K562 (cell line): ENCODE data around the gene SLC39A5. TPM values are rescaled to one million over a fixed set of nuclear protein-coding genes. Genes with fewer than 3 reads are reported as not detected.
A peak's percentile ranks its signal among the peaks of the same experiment; 100 is the strongest.

ENCODE experiments used
- ATAC-seq: fragments of 200-7000 bp; cut with Tn5 transposase; 3 replicates; pipeline ENCODE4 v1.9.1; 2020; ENCODE audit warnings: moderate library complexity
- BruUV-seq: library from RNA; stranded (reverse); fragments of 400-500 nt; replicated peaks from 2 replicates; lab custom pipeline; 2021; lab: Mats Ljungman, UMichigan
- CTCF ChIA-PET: fragments of 300-600 bp; formaldehyde crosslinking; extraction: SDS; loops from one replicate; lab custom pipeline; 2021; ENCODE audit warnings: low intra/inter-chr PET ratio; lab: Yijun Ruan, JAX
- POLR2A ChIA-PET: fragments of 300-600, 350-650 bp; sonication (Branson Sonifier 250); formaldehyde crosslinking; extraction: SDS; loops from one replicate; lab custom pipeline; 2021; ENCODE audit warnings: antibody characterized with exemption, inconsistent platforms; lab: Yijun Ruan, JAX
- DNase-seq, 4 experiments: peaks; one replicate each; pipeline versions ENCODE4 v3.0.0 to v3.0.0-alpha.2; 2011 to 2018; ENCODE audit warnings: low spot score in 3 of 4, mixed read lengths in 3 of 4; ENCODE audit errors: extremely low read depth in 1 of 4
- FAIRE-seq: peaks from 2 replicates; lab custom pipeline; 2011; peaks lifted over from hg19 to GRCh38; lab: Jason Lieb, UNC
- H2AFZ ChIP-seq: 2 replicates; pipeline ENCODE4 v1.6.0; 2011; ENCODE audit warnings: low read depth, low read length, control low read depth, inconsistent platforms
- H3K27ac ChIP-seq: fragments of 200-600 bp; 3 replicates; pipeline ENCODE4 v1.8.0; 2011; ENCODE audit warnings: low read depth, mild to moderate bottlenecking, control low read depth, inconsistent platforms, low read length, moderate library complexity, mixed read lengths; ENCODE audit errors: extremely low read depth
- H3K27me3 ChIP-seq, 2 experiments: fragments of 300-600 bp in 1 of 2; 2 replicates in 1 of 2; 3 replicates in 1 of 2; pipeline versions ENCODE4 v1.6.0 to v1.8.0; 2011; ENCODE audit warnings: inconsistent platforms in 2 of 2, low read length in 2 of 2, mild to moderate bottlenecking in 1 of 2, mixed read lengths in 1 of 2, moderate library complexity in 1 of 2; ENCODE audit not compliant: control insufficient read depth in 2 of 2, insufficient read depth in 2 of 2
- H3K36me3 ChIP-seq: fragments of 300-600 bp; 3 replicates; pipeline ENCODE4 v1.8.0; 2011; ENCODE audit warnings: mild to moderate bottlenecking, low read length, inconsistent platforms; ENCODE audit not compliant: control insufficient read depth, insufficient read depth
- H3K4me1 ChIP-seq, 2 experiments: fragments of 200-600 bp in 1 of 2; replicated peaks in 1 of 2; 2 replicates in 1 of 2; 3 replicates in 1 of 2; pipeline versions ENCODE4 v1.5.1 to v1.8.0; 2011; ENCODE audit warnings: inconsistent platforms in 2 of 2, low read length in 2 of 2, mild to moderate bottlenecking in 1 of 2, mixed read lengths in 1 of 2, moderate library complexity in 1 of 2; ENCODE audit not compliant: control insufficient read depth in 2 of 2, insufficient read depth in 2 of 2
- H3K4me2 ChIP-seq: 2 replicates; pipeline ENCODE4 v1.6.1; 2011; ENCODE audit warnings: low read length, control low read depth, inconsistent platforms, mixed read lengths; ENCODE audit not compliant: insufficient read depth
- H3K4me3 ChIP-seq: fragments of 200-600 bp; sonication (generic), shearing (Covaris generic); 2 replicates; pipeline ENCODE4 v1.5.1; 2016; ENCODE audit warnings: control low read depth, inconsistent platforms
- H3K79me2 ChIP-seq: fragments of 200-600 bp; 3 replicates; pipeline ENCODE4 v1.8.0; 2011; ENCODE audit warnings: low read length, inconsistent platforms; ENCODE audit not compliant: control insufficient read depth, insufficient read depth
- H3K9ac ChIP-seq, 2 experiments: 2 replicates each; pipeline versions ENCODE4 v1.6.0 to v1.6.1; 2011; ENCODE audit warnings: low read depth in 2 of 2, low read length in 2 of 2, control low read depth in 1 of 2, inconsistent platforms in 1 of 2, mild to moderate bottlenecking in 1 of 2, mixed read lengths in 1 of 2; ENCODE audit not compliant: insufficient read depth in 1 of 2
- H3K9me1 ChIP-seq: one replicate; pipeline ENCODE4 v1.6.0; 2011; ENCODE audit warnings: inconsistent platforms, mild to moderate bottlenecking, low read length, moderate library complexity; ENCODE audit not compliant: control insufficient read depth, insufficient read depth
- H3K9me3 ChIP-seq: replicated peaks from 2 replicates; pipeline ENCODE4 v1.5.1; 2011; ENCODE audit warnings: low read depth, low read length, inconsistent platforms; ENCODE audit not compliant: control insufficient read depth, insufficient read depth
- H4K20me1 ChIP-seq: replicated peaks from 2 replicates; pipeline ENCODE4 v1.6.1; 2011; ENCODE audit warnings: low read length, inconsistent platforms, mixed read lengths; ENCODE audit not compliant: control insufficient read depth, insufficient read depth
- ADNP ChIP-seq: fragments of 200-800 bp; sonication (Bioruptor generic); IDR thresholded peaks from 2 replicates; pipeline ENCODE4 v1.6.1; 2016; ENCODE audit warnings: missing genetic modification characterization, missing compliant biosample characterization
- ARHGAP35 ChIP-seq: fragments of 450-650 bp; IDR thresholded peaks from 2 replicates; pipeline ENCODE4 v1.6.1; 2018; ENCODE audit not compliant: partially characterized antibody
- BRD9 ChIP-seq: fragments of 450-650 bp; IDR thresholded peaks from 2 replicates; pipeline ENCODE4 v1.6.1; 2018; ENCODE audit warnings: low read depth; ENCODE audit not compliant: partially characterized antibody
- ESRRA ChIP-seq: fragments of 450-650 bp; IDR thresholded peaks from 2 replicates; pipeline ENCODE4 v1.6.1; 2014; ENCODE audit warnings: low read depth, mild to moderate bottlenecking, moderate library complexity, borderline replicate concordance
- KDM1A ChIP-seq, 2 experiments: fragments of 450-650 bp; IDR thresholded peaks; 2 replicates each; pipeline ENCODE4 v1.6.1; 2016; ENCODE audit warnings: mild to moderate bottlenecking in 2 of 2
- NFE2 ChIP-seq: IDR thresholded peaks from 2 replicates; pipeline ENCODE4 v1.6.1; 2014; ENCODE audit warnings: antibody characterized with exemption, low read depth
- PHTF2 ChIP-seq: fragments of 250-450 bp; sonication (Bioruptor Pico); IDR thresholded peaks from 2 replicates; pipeline ENCODE4 v1.5.0; 2021; ENCODE audit warnings: mild to moderate bottlenecking
- PML ChIP-seq: IDR thresholded peaks from 2 replicates; pipeline ENCODE4 v1.6.1; 2012; ENCODE audit warnings: low read length, inconsistent platforms
- SMARCA4 ChIP-seq: fragments of 450-650 bp; IDR thresholded peaks from 2 replicates; pipeline ENCODE4 v1.6.1; 2016
- SMARCA5 ChIP-seq: fragments of 450-650 bp; IDR thresholded peaks from 2 replicates; pipeline ENCODE4 v1.6.1; 2016
- TRIM28 ChIP-seq: fragments of 450-650 bp; IDR thresholded peaks from 2 replicates; pipeline ENCODE4 v1.6.1; 2017
- ZFPM2 ChIP-seq: fragments of 250-450 bp; sonication (Bioruptor Pico); IDR thresholded peaks from 2 replicates; pipeline ENCODE4 v1.5.1; 2022; ENCODE audit warnings: mild to moderate bottlenecking
- ZKSCAN1 ChIP-seq: fragments of 150-350 bp; IDR thresholded peaks from 2 replicates; pipeline ENCODE4 v1.6.1; 2016; ENCODE audit warnings: low read depth, low read length
- ZNF121 ChIP-seq: sonication (generic); formaldehyde crosslinking; conservative IDR thresholded peaks from 2 replicates; pipeline ENCODE4 v1.8.0; 2022; ENCODE audit warnings: missing genetic modification reagents
- ZNF24 ChIP-seq: fragments of 450-650 bp; IDR thresholded peaks from 2 replicates; pipeline ENCODE4 v1.6.1; 2016
- WGBS: fragments of 100-300 bp; shearing (Covaris generic); methylation state at CpG from one replicate; pipeline ENCODE4 v1.1.6; 2016; ENCODE audit warnings: low coverage, mixed read lengths; ENCODE audit not compliant: insufficient coverage; ENCODE audit errors: missing lambda C conversion rate; 5-methylcytosine and 5-hydroxymethylcytosine counted together
- in situ Hi-C: fragments of 300-500 bp; cut with MboI; formaldehyde crosslinking; loops from 4 replicates; pipeline ENCODE4 v1.15.0; 2018; ENCODE audit warnings: inconsistent platforms, mixed read lengths
- intact Hi-C: fragments of 100-400 bp; cut with micrococcal nuclease; formaldehyde crosslinking; loops from 2 replicates; pipeline ENCODE4 v1.14.2; 2022
- polyA plus RNA-seq, 8 experiments: library from polyadenylated mRNA; depleted of rRNA in 4 of 8; stranded (reverse) in 5 of 8; unstranded in 3 of 8; fragments of >200 nt; fragmentation: Nextera tagmentation in 2 of 8; fragmentation: Illumina TruSeq in 1 of 8; extraction: Ambion mirVana in 2 of 8; extraction: Trizol in 1 of 8; gene quantifications; 2 replicates each; pipeline versions ENCODE4 v1.2.1 to v1.2.3, GENCODE V29; 2011 to 2014; ENCODE audit warnings: inconsistent platforms in 1 of 8, missing spikeins in 1 of 8
- total RNA-seq, 7 experiments: library from RNA; depleted of rRNA in 6 of 7; stranded (reverse); fragments of >200 nt in 6 of 7; fragmentation: Illumina TruSeq in 2 of 7; extraction: Trizol in 2 of 7; gene quantifications; 2 replicates each; pipeline versions ENCODE4 v1.2.1 to v1.2.3, GENCODE V29; 2011 to 2021; ENCODE audit warnings: low replicate concordance in 1 of 7
- TF ChIP-seq, protein P1 (sequence below): sonication (generic); formaldehyde crosslinking; IDR thresholded peaks from 2 replicates; pipeline ENCODE4 v1.8.0; 2022; ENCODE audit warnings: missing genetic modification reagents, mild to moderate bottlenecking, borderline replicate concordance
- TF ChIP-seq, protein P2 (sequence below), 2 experiments: fragments of 450-650 bp; IDR thresholded peaks; 2 replicates each; pipeline ENCODE4 v1.6.1; 2016
- TF ChIP-seq, protein P3 (sequence below): fragments of 450-650 bp; IDR thresholded peaks from 2 replicates; pipeline ENCODE4 v1.6.1; 2016
- TF ChIP-seq, protein P4 (sequence below): sonication (generic); formaldehyde crosslinking; IDR thresholded peaks from 2 replicates; pipeline ENCODE4 v1.8.1; 2023; ENCODE audit warnings: mild to moderate bottlenecking, missing genetic modification reagents

SLC39A5 gene
- total and polyA plus RNA-seq, 9 of the 15 experiments (the other 6 are each of a cell fraction or from before 2014, with no cell fraction given): 0.08 to 0.10 TPM; not detected in 7

DNA sequence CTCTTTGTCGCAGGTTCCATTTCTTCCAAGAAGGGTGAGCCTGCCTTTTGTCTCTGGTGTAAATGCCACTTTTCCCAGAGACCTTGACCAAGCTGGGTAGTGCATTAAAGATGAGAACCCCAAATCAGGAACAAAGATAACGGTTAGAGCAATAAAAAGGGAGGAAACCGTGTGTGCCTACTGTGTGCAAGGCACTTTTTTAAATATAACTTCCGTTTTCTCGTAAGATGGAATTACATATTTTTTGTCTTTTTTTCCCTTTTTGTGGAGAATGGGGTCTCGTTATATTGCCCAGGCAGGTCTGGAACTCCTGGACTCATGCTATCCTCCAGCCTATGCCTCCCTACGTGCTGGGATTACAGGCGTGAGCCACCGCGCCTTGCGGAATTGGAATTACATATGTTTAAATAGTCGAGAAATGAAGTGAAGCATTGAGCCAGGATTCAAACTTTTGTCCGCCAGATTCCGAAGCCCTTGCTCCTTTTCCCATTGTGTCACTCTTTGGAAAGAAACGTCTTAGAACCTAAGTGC is 6.2 kb upstream of the SLC39A5 start:
- BruUV-seq: no TSS peak
- Histone ChIP-seq H2AFZ (peak overlapping the region; percentile 82), H3K9ac (peak overlapping the region; percentile 33 to 48; a peak in 2 of 4 replicates), H3K4me1 (peaks cover 21 to 31% of the 10 kb centered on the region in 2 experiments; a peak in 4 of 5 replicates), H3K79me2 (peaks cover 45% of the 10 kb centered on the region), H3K9me1 (no peaks in the 10 kb centered on the region), H3K4me3 (peak overlapping the region; percentile 2; the same call in 1 of the 2 replicates), H3K36me3 (peaks cover 7% of the 10 kb centered on the region; the same call in 2 of the 3 replicates), H3K9me3 (no peaks in the 10 kb centered on the region), H3K27me3 (no peaks in the 10 kb centered on the region), H3K27ac (peak overlapping the region; percentile 93), H4K20me1 (no peaks in the 10 kb centered on the region), H3K4me2 (peak overlapping the region; percentile 70)
- WGBS: 47% methylated on average over 15 of the region's 15 CpGs
- in situ Hi-C loops: no loop called here
- peak; percentile 0; the same call in 1 of the 3 replicates for ATAC-seq
- intact Hi-C loops: loop anchor here (1.0 to 10.0 kb wide), 6 partner anchors 17 to 179 kb away; partner anchors contain the start of genes ANKRD52, COQ10A and RPS26
- no peak for FAIRE-seq
- no peak for DNase-seq
- ChIA-PET POLR2A (interaction anchor here (0.6 kb wide), 1 partner anchor 76 kb away, joined by 3 read pairs; no protein-coding TSS in a partner anchor), CTCF (interaction anchor here (0.6 to 2.8 kb wide), 9 partner anchors 17 to 105 kb away, joined by 3 to 31 read pairs (median 4); partner anchors contain the start of genes ANKRD52, CS, SMARCC2 and ZC3H10)
- TF ChIP-seq ADNP (tag) (0 out of 2 replicates have a peak, but pooled peaks have one; percentile 50), SMARCA4 (0 out of 2 replicates have a peak, but pooled peaks have one; percentile 8), TRIM28 (peak; percentile 34; the same call in 1 of the 2 replicates), ZKSCAN1 (peak; percentile 92), BRD9 (peak; percentile 56), ZNF24 (peak; percentile 6; the same call in 1 of the 2 replicates), KDM1A (IDR thresholded peaks at IDR 0.05) (no peak), SMARCA5 (peak; percentile 45; the same call in 1 of the 2 replicates), ZFPM2 (CRISPR knock-in tag) (no peak), ESRRA (no peak), NFE2 (no peak), ARHGAP35 (no peak), PHTF2 (CRISPR knock-in tag) (no peak), PML (peak; percentile 14; the same call in 1 of the 2 replicates), ZNF121 (CRISPR knock-in tag) (0 out of 2 replicates have a peak, but pooled peaks have one; percentile 22)
- TF ChIP-seq, protein P1, sequence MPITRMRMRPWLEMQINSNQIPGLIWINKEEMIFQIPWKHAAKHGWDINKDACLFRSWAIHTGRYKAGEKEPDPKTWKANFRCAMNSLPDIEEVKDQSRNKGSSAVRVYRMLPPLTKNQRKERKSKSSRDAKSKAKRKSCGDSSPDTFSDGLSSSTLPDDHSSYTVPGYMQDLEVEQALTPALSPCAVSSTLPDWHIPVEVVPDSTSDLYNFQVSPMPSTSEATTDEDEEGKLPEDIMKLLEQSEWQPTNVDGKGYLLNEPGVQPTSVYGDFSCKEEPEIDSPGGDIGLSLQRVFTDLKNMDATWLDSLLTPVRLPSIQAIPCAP (CRISPR knock-in tag): 0 out of 2 replicates have a peak, but pooled peaks have one; percentile 39
- TF ChIP-seq, protein P2, sequence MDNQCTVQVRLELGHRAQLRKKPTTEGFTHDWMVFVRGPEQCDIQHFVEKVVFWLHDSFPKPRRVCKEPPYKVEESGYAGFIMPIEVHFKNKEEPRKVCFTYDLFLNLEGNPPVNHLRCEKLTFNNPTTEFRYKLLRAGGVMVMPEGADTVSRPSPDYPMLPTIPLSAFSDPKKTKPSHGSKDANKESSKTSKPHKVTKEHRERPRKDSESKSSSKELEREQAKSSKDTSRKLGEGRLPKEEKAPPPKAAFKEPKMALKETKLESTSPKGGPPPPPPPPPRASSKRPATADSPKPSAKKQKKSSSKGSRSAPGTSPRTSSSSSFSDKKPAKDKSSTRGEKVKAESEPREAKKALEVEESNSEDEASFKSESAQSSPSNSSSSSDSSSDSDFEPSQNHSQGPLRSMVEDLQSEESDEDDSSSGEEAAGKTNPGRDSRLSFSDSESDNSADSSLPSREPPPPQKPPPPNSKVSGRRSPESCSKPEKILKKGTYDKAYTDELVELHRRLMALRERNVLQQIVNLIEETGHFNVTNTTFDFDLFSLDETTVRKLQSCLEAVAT (IDR thresholded peaks at IDR 0.05): peak in 1 of 2 experiments; percentile 27; a peak in 1 of 4 replicates
- TF ChIP-seq, protein P3, sequence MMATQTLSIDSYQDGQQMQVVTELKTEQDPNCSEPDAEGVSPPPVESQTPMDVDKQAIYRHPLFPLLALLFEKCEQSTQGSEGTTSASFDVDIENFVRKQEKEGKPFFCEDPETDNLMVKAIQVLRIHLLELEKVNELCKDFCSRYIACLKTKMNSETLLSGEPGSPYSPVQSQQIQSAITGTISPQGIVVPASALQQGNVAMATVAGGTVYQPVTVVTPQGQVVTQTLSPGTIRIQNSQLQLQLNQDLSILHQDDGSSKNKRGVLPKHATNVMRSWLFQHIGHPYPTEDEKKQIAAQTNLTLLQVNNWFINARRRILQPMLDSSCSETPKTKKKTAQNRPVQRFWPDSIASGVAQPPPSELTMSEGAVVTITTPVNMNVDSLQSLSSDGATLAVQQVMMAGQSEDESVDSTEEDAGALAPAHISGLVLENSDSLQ: 0 out of 2 replicates have a peak, but pooled peaks have one; percentile 10
- TF ChIP-seq, protein P4, sequence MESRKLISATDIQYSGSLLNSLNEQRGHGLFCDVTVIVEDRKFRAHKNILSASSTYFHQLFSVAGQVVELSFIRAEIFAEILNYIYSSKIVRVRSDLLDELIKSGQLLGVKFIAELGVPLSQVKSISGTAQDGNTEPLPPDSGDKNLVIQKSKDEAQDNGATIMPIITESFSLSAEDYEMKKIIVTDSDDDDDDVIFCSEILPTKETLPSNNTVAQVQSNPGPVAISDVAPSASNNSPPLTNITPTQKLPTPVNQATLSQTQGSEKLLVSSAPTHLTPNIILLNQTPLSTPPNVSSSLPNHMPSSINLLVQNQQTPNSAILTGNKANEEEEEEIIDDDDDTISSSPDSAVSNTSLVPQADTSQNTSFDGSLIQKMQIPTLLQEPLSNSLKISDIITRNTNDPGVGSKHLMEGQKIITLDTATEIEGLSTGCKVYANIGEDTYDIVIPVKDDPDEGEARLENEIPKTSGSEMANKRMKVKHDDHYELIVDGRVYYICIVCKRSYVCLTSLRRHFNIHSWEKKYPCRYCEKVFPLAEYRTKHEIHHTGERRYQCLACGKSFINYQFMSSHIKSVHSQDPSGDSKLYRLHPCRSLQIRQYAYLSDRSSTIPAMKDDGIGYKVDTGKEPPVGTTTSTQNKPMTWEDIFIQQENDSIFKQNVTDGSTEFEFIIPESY (CRISPR knock-in tag): peak; percentile 98
